HepG2 (cell line): ENCODE measurements around the gene EIF3L. TPM values are rescaled to one million over a fixed set of nuclear protein-coding genes. Genes with fewer than 3 reads are reported as not detected.

Experiments
- HNF4A ChIP-seq: sonication (generic); formaldehyde crosslinking; IDR thresholded peaks from 2 replicates; pipeline ENCODE4 v1.4.0; 2020; ENCODE audit warnings: missing genetic modification reagents
- KMT2B ChIP-seq: IDR thresholded peaks from 2 replicates; pipeline ENCODE4 v1.6.1; 2016; ENCODE audit warnings: missing genetic modification reagents, missing compliant biosample characterization
- ZNF281 ChIP-seq: sonication (generic); formaldehyde crosslinking; IDR thresholded peaks from 2 replicates; pipeline ENCODE4 v1.4.0; 2020; ENCODE audit warnings: missing genetic modification reagents, borderline replicate concordance
- ZNF7 ChIP-seq: IDR thresholded peaks from 2 replicates; pipeline ENCODE4 v1.6.1; 2016; ENCODE audit warnings: missing biosample characterization, missing genetic modification reagents
- ZNF713 ChIP-seq: sonication (generic); formaldehyde crosslinking; IDR thresholded peaks from 2 replicates; pipeline ENCODE4 v1.4.0; 2020; ENCODE audit warnings: mild to moderate bottlenecking, missing genetic modification reagents
- polyA plus RNA-seq, 8 experiments: library from polyadenylated mRNA; depleted of rRNA in 3 of 8; stranded (reverse) in 7 of 8; unstranded in 1 of 8; fragments of >200 nt; fragmentation: Illumina TruSeq in 4 of 8; extraction: Trizol in 4 of 8; gene quantifications; 2 replicates each; pipeline versions ENCODE4 v1.2.1 to v1.2.3, GENCODE V29; 2011 to 2016; ENCODE audit warnings: low read depth in 4 of 8, missing spikeins in 1 of 8, mixed read lengths in 1 of 8; ENCODE audit not compliant: insufficient read depth in 1 of 8
- total RNA-seq, 5 experiments: library from RNA; depleted of rRNA; stranded (reverse); fragments of >200 nt; fragmentation: Illumina TruSeq; extraction: Trizol; gene quantifications; 2 replicates each; pipeline ENCODE4 v1.2.3, GENCODE V29; 2016; ENCODE audit warnings: low read depth in 1 of 5
- TF ChIP-seq, protein P1 (sequence below), 2 experiments: fragments of 450-650 bp in 1 of 2; sonication (generic) in 1 of 2; formaldehyde crosslinking in 1 of 2; IDR thresholded peaks; 2 replicates each; pipeline versions ENCODE4 v1.6.1 to v1.8.0; 2016 to 2022; ENCODE audit warnings: antibody characterized with exemption in 1 of 2, mild to moderate bottlenecking in 1 of 2, missing genetic modification reagents in 1 of 2
- TF ChIP-seq, protein P2 (sequence below): sonication (generic); formaldehyde crosslinking; IDR thresholded peaks from 2 replicates; pipeline ENCODE4 v1.5.0; 2020; ENCODE audit warnings: missing genetic modification reagents
- TF ChIP-seq, protein P3 (sequence below): sonication (generic); formaldehyde crosslinking; IDR thresholded peaks from 2 replicates; pipeline ENCODE4 v1.9.0; 2021; ENCODE audit warnings: missing genetic modification reagents, borderline replicate concordance

EIF3L gene
- total and polyA plus RNA-seq, 2 of the 13 experiments (the other 11 are each of a cell fraction or from before 2014, with no cell fraction given): 514 to 793 TPM

DNA sequence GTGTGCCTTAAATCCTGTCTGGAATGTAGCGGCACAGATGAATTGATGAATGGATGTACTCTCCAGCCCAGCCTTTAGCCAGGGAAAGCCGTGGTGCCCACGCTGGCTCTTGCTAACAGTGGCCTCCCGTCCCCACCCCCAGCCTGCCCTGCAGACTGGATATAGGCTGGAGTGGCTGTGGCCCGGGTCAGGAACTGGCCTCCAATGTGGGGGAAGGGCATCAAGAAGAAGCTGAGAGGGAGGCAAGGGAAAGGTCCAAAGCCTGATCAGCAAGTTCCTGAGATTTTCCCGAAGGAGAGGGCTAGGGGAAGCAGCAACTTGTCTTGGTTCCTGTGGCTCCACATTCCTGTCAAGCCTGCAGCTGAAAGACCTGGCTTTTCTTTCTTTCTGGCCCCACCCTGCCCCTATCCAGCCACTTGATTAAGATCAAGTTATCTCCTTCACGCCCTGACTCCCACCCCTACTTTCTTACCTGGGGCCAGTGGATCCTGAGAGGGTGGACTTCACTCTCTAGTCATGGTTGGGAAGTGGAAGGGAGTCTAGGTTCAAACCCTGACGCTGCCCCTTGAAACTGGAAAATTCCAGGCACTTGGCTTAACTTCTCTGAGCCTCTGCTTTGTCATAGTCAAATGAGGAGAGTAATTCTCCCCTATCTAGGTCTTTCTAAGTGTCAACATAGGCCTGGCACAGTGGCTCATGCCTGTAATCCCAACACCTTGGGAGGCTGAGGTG lies 45.9 kb downstream of the EIF3L start (continued):
- TF ChIP-seq, protein P1, sequence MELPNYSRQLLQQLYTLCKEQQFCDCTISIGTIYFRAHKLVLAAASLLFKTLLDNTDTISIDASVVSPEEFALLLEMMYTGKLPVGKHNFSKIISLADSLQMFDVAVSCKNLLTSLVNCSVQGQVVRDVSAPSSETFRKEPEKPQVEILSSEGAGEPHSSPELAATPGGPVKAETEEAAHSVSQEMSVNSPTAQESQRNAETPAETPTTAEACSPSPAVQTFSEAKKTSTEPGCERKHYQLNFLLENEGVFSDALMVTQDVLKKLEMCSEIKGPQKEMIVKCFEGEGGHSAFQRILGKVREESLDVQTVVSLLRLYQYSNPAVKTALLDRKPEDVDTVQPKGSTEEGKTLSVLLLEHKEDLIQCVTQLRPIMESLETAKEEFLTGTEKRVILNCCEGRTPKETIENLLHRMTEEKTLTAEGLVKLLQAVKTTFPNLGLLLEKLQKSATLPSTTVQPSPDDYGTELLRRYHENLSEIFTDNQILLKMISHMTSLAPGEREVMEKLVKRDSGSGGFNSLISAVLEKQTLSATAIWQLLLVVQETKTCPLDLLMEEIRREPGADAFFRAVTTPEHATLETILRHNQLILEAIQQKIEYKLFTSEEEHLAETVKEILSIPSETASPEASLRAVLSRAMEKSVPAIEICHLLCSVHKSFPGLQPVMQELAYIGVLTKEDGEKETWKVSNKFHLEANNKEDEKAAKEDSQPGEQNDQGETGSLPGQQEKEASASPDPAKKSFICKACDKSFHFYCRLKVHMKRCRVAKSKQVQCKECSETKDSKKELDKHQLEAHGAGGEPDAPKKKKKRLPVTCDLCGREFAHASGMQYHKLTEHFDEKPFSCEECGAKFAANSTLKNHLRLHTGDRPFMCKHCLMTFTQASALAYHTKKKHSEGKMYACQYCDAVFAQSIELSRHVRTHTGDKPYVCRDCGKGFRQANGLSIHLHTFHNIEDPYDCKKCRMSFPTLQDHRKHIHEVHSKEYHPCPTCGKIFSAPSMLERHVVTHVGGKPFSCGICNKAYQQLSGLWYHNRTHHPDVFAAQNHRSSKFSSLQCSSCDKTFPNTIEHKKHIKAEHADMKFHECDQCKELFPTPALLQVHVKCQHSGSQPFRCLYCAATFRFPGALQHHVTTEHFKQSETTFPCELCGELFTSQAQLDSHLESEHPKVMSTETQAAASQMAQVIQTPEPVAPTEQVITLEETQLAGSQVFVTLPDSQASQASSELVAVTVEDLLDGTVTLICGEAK (IDR thresholded peaks at IDR 0.05): no peak
- TF ChIP-seq, protein P1 (CRISPR knock-in tag; IDR thresholded peaks at IDR 0.05): no peak
- no peak for TF ChIP-seq KMT2B (CRISPR knock-in tag)
- no peak for TF ChIP-seq ZNF713 (CRISPR knock-in tag)
- TF ChIP-seq, protein P2, sequence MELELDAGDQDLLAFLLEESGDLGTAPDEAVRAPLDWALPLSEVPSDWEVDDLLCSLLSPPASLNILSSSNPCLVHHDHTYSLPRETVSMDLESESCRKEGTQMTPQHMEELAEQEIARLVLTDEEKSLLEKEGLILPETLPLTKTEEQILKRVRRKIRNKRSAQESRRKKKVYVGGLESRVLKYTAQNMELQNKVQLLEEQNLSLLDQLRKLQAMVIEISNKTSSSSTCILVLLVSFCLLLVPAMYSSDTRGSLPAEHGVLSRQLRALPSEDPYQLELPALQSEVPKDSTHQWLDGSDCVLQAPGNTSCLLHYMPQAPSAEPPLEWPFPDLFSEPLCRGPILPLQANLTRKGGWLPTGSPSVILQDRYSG (CRISPR knock-in tag): no peak
- TF ChIP-seq ZNF7: peak; percentile 68; the same call in 1 of the 2 replicates
- TF ChIP-seq ZNF281 (CRISPR knock-in tag): peak; percentile 84
- TF ChIP-seq, protein P3, sequence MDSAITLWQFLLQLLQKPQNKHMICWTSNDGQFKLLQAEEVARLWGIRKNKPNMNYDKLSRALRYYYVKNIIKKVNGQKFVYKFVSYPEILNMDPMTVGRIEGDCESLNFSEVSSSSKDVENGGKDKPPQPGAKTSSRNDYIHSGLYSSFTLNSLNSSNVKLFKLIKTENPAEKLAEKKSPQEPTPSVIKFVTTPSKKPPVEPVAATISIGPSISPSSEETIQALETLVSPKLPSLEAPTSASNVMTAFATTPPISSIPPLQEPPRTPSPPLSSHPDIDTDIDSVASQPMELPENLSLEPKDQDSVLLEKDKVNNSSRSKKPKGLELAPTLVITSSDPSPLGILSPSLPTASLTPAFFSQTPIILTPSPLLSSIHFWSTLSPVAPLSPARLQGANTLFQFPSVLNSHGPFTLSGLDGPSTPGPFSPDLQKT (CRISPR knock-in tag): no peak
- TF ChIP-seq HNF4A (CRISPR knock-in tag): peak; percentile 24; the same call in 1 of the 2 replicates
